ENCODE measurements around the gene IGF1R.

IGF1R gene

GRCh38 chr15:98958076-98958475 lies 309.7 kb downstream of the IGF1R start:
- no peaks in the 10 kb centered on the region for H3K27me3 ChIP-seq (ENCODE audit: insufficient read depth, low read depth)
- H3K36me3 ChIP-seq (ENCODE audit: insufficient read depth): peaks cover 6% of the 10 kb centered on the region; the same call in 1 of the 2 replicates
- H3K4me2 ChIP-seq: no peak overlapping the region
- no peak overlapping the region for H3K27ac ChIP-seq
- no peak overlapping the region for H3K4me3 ChIP-seq (IDR thresholded peaks at IDR 0.05; ENCODE audit: insufficient read depth, low read depth, low read length)
- TF ChIP-seq, protein P1, sequence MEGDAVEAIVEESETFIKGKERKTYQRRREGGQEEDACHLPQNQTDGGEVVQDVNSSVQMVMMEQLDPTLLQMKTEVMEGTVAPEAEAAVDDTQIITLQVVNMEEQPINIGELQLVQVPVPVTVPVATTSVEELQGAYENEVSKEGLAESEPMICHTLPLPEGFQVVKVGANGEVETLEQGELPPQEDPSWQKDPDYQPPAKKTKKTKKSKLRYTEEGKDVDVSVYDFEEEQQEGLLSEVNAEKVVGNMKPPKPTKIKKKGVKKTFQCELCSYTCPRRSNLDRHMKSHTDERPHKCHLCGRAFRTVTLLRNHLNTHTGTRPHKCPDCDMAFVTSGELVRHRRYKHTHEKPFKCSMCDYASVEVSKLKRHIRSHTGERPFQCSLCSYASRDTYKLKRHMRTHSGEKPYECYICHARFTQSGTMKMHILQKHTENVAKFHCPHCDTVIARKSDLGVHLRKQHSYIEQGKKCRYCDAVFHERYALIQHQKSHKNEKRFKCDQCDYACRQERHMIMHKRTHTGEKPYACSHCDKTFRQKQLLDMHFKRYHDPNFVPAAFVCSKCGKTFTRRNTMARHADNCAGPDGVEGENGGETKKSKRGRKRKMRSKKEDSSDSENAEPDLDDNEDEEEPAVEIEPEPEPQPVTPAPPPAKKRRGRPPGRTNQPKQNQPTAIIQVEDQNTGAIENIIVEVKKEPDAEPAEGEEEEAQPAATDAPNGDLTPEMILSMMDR (conservative IDR thresholded peaks at IDR 0.05; ENCODE audit: low read depth, low read length): no peak
- H3K4me1 ChIP-seq (ENCODE audit: low read depth, poor library complexity, severe bottlenecking): peaks cover 9% of the 10 kb centered on the region
- no peak overlapping the region for H2AFZ ChIP-seq (ENCODE audit: low read depth)
- no peaks in the 10 kb centered on the region for H3K79me2 ChIP-seq (ENCODE audit: insufficient read depth, low read depth)
- no peaks in the 10 kb centered on the region for H4K20me1 ChIP-seq (ENCODE audit: insufficient read depth)
- H3K9ac ChIP-seq: no peak overlapping the region

- Histone ChIP-seq H3K36me3 (ENCODE audit: insufficient read depth) (peaks cover 6% of the 10 kb centered on the region; the same call in 1 of the 2 replicates), H3K79me2 (ENCODE audit: insufficient read depth, low read depth) (no peaks in the 10 kb centered on the region), H3K4me1 (ENCODE audit: low read depth, poor library complexity, severe bottlenecking) (no peaks in the 10 kb centered on the region), H3K9ac (no peak overlapping the region), H3K4me3 (IDR thresholded peaks at IDR 0.05; ENCODE audit: insufficient read depth, low read depth, low read length) (no peak overlapping the region), H2AFZ (ENCODE audit: low read depth) (no peak overlapping the region), H3K27ac (no peak overlapping the region), H3K27me3 (ENCODE audit: insufficient read depth, low read depth) (no peaks in the 10 kb centered on the region), H3K4me2 (no peak overlapping the region), H4K20me1 (ENCODE audit: insufficient read depth) (no peaks in the 10 kb centered on the region)
- TF ChIP-seq, protein P1 (conservative IDR thresholded peaks at IDR 0.05; ENCODE audit: low read depth, low read length): no peak
Measured at GRCh38 chr15:98958918-98959639, 310.7 kb downstream of the IGF1R start.

DNA sequence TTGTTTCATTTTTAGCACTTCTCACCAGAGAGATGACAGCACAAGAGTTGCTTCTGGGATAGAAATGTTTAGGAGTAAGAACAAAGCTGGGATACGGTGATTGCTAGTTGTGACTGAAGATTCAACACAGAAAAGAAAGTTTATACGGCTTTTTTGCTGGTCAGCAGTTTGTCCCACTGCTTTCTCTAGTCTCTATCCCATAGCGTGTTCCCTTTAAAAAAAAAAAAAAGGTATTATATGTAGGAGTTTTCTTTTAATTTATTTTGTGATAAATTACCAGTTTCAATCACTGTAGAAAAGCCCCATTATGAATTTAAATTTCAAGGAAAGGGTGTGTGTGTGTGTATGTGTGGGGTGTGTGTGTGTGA lies 311.3 kb downstream of the IGF1R start:
- no peaks in the 10 kb centered on the region for H3K4me1 ChIP-seq (ENCODE audit: low read depth, poor library complexity, severe bottlenecking)
- H4K20me1 ChIP-seq (ENCODE audit: insufficient read depth): no peaks in the 10 kb centered on the region
- no peak overlapping the region for H3K4me2 ChIP-seq
- H3K79me2 ChIP-seq (ENCODE audit: insufficient read depth, low read depth): no peaks in the 10 kb centered on the region
- H3K9ac ChIP-seq: no peak overlapping the region
- no peaks in the 10 kb centered on the region for H3K27me3 ChIP-seq (ENCODE audit: insufficient read depth, low read depth)
- no peak overlapping the region for H2AFZ ChIP-seq (ENCODE audit: low read depth)
- H3K27ac ChIP-seq: no peak overlapping the region
- H3K36me3 ChIP-seq (ENCODE audit: insufficient read depth): peaks cover 6% of the 10 kb centered on the region; the same call in 1 of the 2 replicates
- TF ChIP-seq, protein P1 (conservative IDR thresholded peaks at IDR 0.05; ENCODE audit: low read depth, low read length): no peak
- H3K4me3 ChIP-seq (IDR thresholded peaks at IDR 0.05; ENCODE audit: insufficient read depth, low read depth, low read length): no peak overlapping the region

DNA sequence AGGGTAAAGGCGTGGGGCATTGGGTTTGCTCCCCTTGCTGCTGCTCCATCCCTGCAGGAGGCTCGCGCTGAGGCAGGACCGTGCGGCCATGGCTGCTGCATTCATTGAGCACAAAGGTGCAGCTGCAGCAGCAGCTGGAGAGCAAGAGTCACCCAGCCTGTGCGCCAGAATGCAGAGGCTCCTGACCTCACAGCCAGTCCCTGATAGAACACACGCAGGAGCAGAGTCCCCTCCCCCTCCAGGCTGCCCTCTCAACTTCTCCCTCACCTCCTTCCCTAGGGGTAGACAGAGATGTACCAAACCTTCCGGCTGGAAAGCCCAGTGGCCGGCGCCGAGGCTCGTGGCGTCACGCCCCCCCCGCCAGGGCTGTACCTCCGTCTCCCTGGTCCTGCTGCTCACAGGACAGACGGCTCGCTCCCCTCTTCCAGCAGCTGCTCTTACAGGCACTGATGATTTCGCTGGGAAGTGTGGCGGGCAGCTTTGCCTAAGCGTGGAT lies 312.3 kb downstream of the IGF1R start:
- H3K36me3 ChIP-seq (ENCODE audit: insufficient read depth): peaks cover 6% of the 10 kb centered on the region; the same call in 1 of the 2 replicates
- no peak overlapping the region for H3K9ac ChIP-seq
- TF ChIP-seq, protein P1 (conservative IDR thresholded peaks at IDR 0.05; ENCODE audit: low read depth, low read length): no peak
- no peak overlapping the region for H3K4me2 ChIP-seq
- H3K27me3 ChIP-seq (ENCODE audit: insufficient read depth, low read depth): no peaks in the 10 kb centered on the region
- no peaks in the 10 kb centered on the region for H4K20me1 ChIP-seq (ENCODE audit: insufficient read depth)
- no peaks in the 10 kb centered on the region for H3K4me1 ChIP-seq (ENCODE audit: low read depth, poor library complexity, severe bottlenecking)
- no peaks in the 10 kb centered on the region for H3K79me2 ChIP-seq (ENCODE audit: insufficient read depth, low read depth)
- no peak overlapping the region for H3K27ac ChIP-seq
- H3K4me3 ChIP-seq (IDR thresholded peaks at IDR 0.05; ENCODE audit: insufficient read depth, low read depth, low read length): no peak overlapping the region
- no peak overlapping the region for H2AFZ ChIP-seq (ENCODE audit: low read depth)

Data from KMS-11 (cell line).